ENCODE measurements around the gene IGSF6.
"Not testable (repeated sequence)": the region's sequence is repeated elsewhere in the genome, so short reads cannot be mapped to it uniquely, and the experiment has no call there.

Gene IGSF6

DNA sequence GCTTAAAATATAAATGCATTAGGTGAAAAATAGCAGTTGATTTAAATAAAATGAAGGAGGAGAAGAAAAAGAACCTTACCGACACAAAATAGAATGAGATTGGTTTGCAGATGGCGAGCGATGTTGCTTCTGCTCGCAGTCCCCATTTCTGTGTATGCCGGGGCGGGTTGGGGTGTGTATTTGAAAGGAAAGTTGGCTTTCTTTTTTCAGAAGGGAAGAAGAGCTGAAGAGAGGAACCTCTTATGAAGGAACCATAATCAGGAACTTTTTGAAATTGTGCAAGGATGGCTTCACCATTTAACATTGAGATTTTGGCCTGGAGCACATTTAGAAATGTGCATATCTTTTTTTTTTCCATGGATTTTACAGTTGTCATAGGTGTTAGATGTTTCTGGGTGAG, at the start of gene IGSF6:
IGSF6 (minus strand) TSS at position 156 of the 400 bp plus-strand sequence; CDS start at position 146, 10 bp downstream.
- DNase-seq = no peak

DNA sequence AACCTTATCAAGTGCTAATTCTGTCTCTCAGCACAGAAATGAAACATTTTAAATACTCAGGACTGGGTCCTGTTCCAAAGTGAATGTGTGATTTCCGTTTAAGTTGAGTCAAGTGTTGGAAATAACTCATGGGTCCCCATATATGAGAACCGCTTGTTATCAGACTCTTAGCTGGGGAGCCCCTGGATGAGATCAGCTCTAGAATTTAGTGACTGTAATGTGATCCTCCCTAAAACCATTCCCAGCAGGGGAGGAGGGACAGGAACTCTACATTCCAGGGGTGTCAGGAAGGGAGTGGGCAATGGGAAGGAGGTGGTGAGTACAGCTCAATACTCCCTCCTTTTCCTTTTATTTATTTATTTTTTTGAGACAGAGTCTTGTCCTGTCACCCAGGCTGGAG, 48.9 kb upstream of the IGSF6 start:
- DNase-seq = no peak

GRCh38 chr16:21698169-21699032, 46.0 kb upstream of the IGSF6 start:
- DNase-seq = no peak

DNA sequence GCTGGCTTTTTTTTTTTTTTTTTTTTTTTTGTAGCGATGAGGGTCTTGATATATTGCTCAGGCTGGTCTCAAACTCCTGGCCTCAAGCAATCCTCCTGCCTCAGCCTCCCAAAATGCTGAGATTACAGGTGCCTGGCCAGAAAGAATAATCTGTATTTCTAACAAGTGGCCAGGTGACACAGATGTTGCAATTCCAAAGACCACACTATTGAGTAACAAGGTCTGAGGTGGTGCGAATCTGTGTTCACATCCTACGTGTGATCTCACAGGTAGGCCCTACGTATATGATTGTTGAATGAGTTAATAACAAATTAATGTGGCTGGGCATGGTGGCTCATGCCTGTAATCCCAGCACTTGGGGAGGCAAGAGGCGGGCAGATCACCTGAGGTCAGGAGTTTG, 44.6 kb upstream of the IGSF6 start:
- DNase-seq = no peak

- no peak for DNase-seq
Measured at GRCh38 chr16:21694609-21695008, 42.2 kb upstream of the IGSF6 start.

DNA sequence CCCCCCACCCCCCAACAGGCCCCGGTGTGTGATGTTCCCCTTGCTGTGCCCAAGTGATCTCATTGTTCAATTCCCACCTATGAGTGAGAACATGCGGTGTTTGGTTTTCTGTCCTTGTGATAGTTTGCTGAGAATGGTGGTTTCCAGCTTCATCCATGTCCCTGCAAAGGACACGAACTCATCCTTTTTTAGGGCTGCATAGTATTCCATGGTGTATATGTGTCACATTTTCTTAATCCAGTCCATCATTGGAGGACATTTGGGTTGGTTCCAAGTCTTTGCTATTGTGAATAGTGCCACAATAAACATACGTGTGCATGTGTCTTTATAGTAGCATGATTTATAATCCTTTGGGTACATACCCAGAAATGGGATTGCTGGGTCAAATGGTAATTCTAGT, 38.6 kb upstream of the IGSF6 start:
- DNase-seq = not testable (repeated sequence)

GRCh38 chr16:21689107-21689506, 36.7 kb upstream of the IGSF6 start:
- DNase-seq = no peak

GRCh38 chr16:21685034-21685455, 32.6 kb upstream of the IGSF6 start:
- DNase-seq = no peak

- peak; percentile 12 to 32 for DNase-seq
Measured at GRCh38 chr16:21684199-21684598, 31.8 kb upstream of the IGSF6 start.

- no peak for DNase-seq
Measured at GRCh38 chr16:21683184-21683583, 30.8 kb upstream of the IGSF6 start.

- DNase-seq = not testable (repeated sequence)
Measured at GRCh38 chr16:21680714-21681113, 28.3 kb upstream of the IGSF6 start.

- not testable (repeated sequence) for DNase-seq
Measured at GRCh38 chr16:21674456-21674855, 22.0 kb upstream of the IGSF6 start.

DNA sequence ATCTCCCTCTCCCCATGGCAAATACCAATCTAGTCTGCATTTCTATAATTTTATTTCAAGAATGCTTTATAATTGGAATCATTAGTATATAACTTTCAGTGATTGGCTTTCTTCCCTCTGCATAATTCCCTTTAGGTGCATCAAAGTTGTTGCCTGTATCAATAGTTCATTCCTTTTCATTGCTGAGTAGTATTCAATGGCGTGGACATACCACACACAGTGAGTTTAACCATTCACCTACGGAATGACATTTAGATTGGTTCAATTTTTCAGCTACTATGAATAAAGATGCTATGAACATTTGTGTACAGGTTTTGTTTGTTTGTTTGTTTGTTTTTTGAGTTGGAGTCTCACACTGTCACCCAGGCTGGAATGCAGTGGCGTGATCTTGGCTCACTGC, 21.1 kb upstream of the IGSF6 start:
- no peak for DNase-seq

DNA sequence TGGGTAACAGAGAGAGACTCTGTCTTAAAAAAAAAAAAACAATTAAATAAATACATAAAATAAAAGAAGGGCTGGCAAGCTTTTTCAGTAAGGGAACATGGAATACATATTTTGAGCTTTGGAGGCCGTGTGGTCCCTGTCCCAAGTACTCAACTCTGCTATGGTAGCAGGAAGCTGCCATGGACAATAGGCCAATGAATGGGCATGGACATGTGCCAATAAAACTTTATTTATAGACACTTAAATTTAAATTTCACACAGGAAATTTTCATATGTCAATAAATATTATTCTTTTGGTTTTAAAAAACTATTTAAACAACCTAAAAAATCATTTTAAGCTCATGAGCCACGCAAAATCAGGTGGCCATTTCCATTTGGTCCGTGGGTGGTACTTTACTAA, 15.2 kb upstream of the IGSF6 start:
- no peak for DNase-seq

GRCh38 chr16:21666772-21667171, 14.4 kb upstream of the IGSF6 start:
- DNase-seq = no peak

- no peak for DNase-seq
Measured at GRCh38 chr16:21664801-21665492, 12.5 kb upstream of the IGSF6 start.

DNA sequence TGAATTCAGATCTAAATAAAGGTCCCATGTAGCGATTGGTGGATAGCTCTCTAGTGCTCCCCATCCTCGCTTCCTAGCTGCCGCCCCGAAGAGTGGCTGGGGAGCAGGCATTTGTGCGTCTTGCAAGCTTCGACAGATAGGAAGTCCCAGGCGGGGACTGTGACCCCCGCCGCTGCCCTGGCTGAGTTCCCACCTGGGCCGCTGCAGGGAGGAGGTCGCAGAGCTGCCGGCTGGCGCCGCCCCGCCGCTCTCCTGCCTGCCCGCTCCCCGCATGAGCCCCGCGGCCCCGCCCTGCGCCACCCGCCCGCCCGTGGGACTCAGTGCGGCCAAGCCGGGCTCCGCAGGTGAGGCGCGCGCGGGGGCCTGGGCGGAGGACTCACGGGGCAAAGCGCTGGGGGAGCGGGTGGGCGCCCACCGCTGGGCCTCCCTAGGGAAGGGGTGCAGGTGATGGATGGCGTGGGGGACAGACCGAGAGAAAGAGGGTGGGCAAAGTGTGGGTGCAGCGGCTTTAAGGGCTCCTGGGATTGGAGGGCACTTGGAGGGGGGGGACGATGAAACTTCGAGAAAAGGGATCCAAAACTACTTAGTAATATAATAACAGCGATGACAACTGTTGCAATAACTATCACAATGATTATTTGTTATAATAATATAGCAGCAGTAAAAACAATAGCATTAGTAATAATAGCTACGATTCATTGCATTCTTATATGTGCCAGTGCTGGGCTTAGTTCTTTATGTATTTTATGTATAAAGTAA, 11.7 kb upstream of the IGSF6 start, which contains the start of gene OTOA:
OTOA (plus strand) TSS at position 80 of the 759 bp plus-strand sequence. CDS start 14,547 bp downstream, outside the sequence.
- no peak for DNase-seq

DNA sequence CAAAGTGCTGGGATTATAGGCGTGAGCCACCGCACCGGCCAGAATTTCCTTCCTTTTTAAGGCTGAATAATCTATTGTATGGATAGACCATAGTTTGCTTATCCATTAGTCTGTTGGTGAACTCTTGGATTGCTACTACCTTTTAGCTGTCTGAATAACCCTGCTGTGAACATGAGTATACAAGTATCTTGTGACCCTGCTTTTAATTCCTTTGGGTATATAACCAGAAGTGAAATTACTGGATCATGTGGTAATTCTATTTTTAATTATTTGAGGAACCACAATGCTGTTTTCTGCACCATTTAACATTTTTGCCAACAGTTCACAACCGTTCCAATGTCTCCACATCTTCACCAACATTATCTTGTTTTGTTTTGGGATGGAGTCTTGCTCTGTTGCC, 6.7 kb upstream of the IGSF6 start:
- DNase-seq = no peak

DNA sequence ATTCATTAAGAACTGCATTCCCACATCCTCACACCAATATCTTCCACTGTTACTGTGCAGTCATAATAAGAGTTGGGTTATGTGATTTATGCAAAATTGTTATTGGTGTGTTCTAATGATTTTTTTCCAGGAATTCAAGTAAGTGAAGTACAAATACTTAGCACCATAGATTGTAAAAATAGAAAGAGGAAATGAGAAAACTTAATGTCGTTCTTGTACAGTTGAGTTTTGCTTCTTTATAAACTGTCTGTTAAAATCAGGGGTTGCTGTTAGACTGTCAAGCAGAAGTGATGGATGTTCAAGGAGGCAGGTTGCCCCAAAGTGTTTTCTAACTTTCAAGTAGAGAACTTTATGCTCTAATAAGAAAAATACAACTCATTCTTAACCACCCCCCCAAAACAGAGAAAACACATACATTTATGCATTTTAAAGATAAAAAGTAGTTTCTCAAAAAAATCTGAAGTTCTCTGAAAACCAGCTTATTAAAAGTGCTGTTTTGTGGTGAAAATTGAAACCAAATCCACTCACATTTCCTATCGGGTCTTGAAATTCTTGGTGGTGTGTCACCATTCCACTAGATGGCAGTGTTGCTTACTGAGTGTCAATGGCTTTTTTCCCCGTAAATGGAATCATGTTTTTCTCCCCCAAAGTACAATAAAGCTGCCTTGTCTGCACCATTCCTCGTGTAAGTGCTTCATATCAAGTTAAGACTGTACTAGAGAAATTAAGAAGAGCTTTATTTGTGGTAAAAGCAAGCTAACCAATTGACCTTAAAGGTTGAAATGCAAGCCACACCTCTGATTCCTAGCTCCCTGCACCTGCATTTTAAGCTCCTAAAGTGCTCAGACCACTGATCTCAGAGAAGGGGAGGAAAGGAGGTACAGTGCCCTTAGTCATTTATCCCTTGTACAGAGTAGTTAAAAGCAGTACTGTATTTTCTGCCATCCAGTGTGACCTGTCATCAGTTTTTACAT, 4.7 kb upstream of the IGSF6 start:
- peak; percentile 2 to 6 for DNase-seq

DNA sequence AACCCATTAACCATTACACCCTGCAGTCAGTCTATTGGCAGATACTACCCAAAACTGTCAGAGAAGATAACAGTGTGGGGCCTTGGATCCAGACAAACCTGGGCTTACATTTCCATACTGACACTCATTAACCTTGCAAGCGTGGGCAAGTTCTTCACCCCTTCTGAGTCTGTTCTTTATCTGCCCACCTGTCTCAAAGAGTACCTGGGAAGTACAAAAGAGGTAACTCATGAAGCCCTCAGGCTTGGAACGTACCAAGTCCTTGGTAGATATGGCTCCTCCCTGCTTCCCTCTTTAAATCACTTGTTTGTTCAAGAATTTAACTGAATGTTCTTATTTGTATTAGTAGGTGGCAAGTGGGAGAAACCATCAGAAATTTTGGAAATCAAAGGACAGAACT, 2.5 kb upstream of the IGSF6 start:
- no peak for DNase-seq

DNA sequence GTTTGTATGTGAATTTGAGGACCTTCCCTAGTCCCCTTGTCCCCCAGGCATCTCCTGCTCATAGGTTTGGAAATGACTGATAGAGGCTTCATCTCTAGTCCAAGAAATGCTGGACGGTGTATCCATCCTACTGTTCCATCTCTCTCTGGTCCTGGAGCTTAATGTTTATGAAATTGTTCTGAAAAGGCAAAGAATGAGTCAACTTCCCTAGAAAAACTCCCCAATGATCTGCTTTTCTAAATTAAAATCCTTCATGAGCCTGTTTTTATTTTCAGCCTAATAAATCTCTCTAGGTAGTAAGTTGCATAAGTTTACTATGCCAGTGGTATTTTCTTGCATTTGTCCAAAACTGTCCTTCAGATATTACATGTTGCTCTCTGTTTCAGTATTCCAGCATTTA, 2.1 kb upstream of the IGSF6 start:
- no peak for DNase-seq

DNA sequence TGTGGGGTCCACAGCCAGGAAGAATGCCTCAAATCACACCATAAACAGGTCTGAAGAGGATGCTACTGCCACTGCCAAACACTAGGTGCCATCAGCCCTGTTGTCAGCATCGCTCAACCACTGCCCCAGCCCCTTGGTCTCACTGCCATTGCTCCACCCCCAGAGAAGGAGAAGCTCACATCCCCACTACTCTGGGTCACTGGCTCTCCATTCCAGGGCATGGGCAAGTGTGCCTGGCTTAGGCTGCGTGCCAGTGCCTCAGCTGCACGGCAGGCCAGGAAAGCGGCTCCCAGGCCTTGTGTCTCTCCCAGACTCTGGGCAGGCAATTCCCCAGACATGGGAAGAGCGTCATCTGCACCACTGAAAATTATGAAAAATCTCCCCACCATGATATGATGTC, 1.2 kb upstream of the IGSF6 start:
- DNase-seq = no peak

Measured in SHP77 (cell line).